Lower leg skin (tissue), 4 donors: ENCODE results near the gene DNAH8. TPM values are rescaled to one million over a fixed set of nuclear protein-coding genes. Genes with fewer than 3 reads are reported as not detected.

Source experiments
- DNase-seq, 2 donors: peaks; one replicate each; pipeline ENCODE4 v3.0.0-alpha.2; 2019; ENCODE audit warnings: low spot score in 2 of 2
- H3K4me3 ChIP-seq: fragments of 200-600 bp; sonication (generic); 2 replicates; pipeline ENCODE4 v1.5.1; 2017; ENCODE audit warnings: mild to moderate bottlenecking, low read depth; ENCODE audit not compliant: poor library complexity, severe bottlenecking
- CTCF ChIP-seq, 3 donors: fragments of 450-650 bp; IDR thresholded peaks; one replicate each; pipeline ENCODE4 v1.5.1; 2016; ENCODE audit warnings: antibody characterized with exemption in 3 of 3, mild to moderate bottlenecking in 3 of 3, moderate library complexity in 2 of 3
- POLR2A ChIP-seq, 2 donors: fragments of 450-650 bp; IDR thresholded peaks; one replicate each; pipeline ENCODE4 v1.6.1; 2016 to 2017; ENCODE audit warnings: antibody characterized with exemption in 2 of 2, mild to moderate bottlenecking in 1 of 2, moderate library complexity in 1 of 2
- WGBS, 2 donors: methylation state at CpG; one replicate each; pipeline ENCODE4 v1.1.5; 2018; 5-methylcytosine and 5-hydroxymethylcytosine counted together
- intact Hi-C: fragments of 100-400 bp; cut with DNase I; formaldehyde crosslinking; loops from one replicate; pipeline ENCODE4 v1.15.0; 2023; ENCODE audit warnings: low total_unique reads
- total RNA-seq, 4 donors: library from RNA; depleted of rRNA; stranded (reverse); fragments of >200 nt; gene quantifications; one replicate each; pipeline ENCODE4 v1.1.0, GENCODE V29; 2016

The DNAH8 gene
- total RNA-seq, 4 donors from 2014 or later = 0.02 to 0.19 (median 0.08) TPM

GRCh38 chr6:38975621-38976049 lies 260.5 kb downstream of the DNAH8 start:
- TF ChIP-seq CTCF (IDR thresholded peaks at IDR 0.05) (no peak), POLR2A (IDR thresholded peaks at IDR 0.05) (no peak)
- DNase-seq = no peak
- H3K4me3 ChIP-seq = no peak overlapping the region
- intact Hi-C loops = no loop called here
- 69 to 84% methylated on average over 2 of the region's 2 CpGs for WGBS, 2 donors

- no peak overlapping the region for H3K4me3 ChIP-seq
- 78 to 90% methylated on average over 3 of the region's 3 CpGs for WGBS, 2 donors
- no peak for TF ChIP-seq CTCF (IDR thresholded peaks at IDR 0.05)
- no peak for TF ChIP-seq POLR2A (IDR thresholded peaks at IDR 0.05)
- intact Hi-C loops = no loop called here
- DNase-seq = no peak
Observed at GRCh38 chr6:38976051-38976450, 260.9 kb downstream of the DNAH8 start.

- peak overlapping the region; percentile 2 for H3K4me3 ChIP-seq
- 36 to 46% methylated on average over 6 of the region's 6 CpGs for WGBS, 2 donors
- intact Hi-C loops = no loop called here
- DNase-seq = no peak
- TF ChIP-seq POLR2A (IDR thresholded peaks at IDR 0.05) (no peak), CTCF (IDR thresholded peaks at IDR 0.05) (no peak)
Observed at GRCh38 chr6:38976801-38977500, 261.8 kb downstream of the DNAH8 start.

- no peak overlapping the region for H3K4me3 ChIP-seq
- intact Hi-C loops = no loop called here
- no peak for TF ChIP-seq CTCF (IDR thresholded peaks at IDR 0.05)
- no peak for TF ChIP-seq POLR2A (IDR thresholded peaks at IDR 0.05)
- WGBS, 2 donors = 71 to 75% methylated on average over 3 of the region's 3 CpGs
- DNase-seq = no peak
Observed at GRCh38 chr6:38978139-38978704, 263.1 kb downstream of the DNAH8 start.

- no peak for TF ChIP-seq CTCF (IDR thresholded peaks at IDR 0.05)
- TF ChIP-seq POLR2A (IDR thresholded peaks at IDR 0.05) = no peak
- no peak overlapping the region for H3K4me3 ChIP-seq
- no peak for DNase-seq
- WGBS, 2 donors = 50 to 64% methylated on average over 2 of the region's 2 CpGs
- intact Hi-C loops = no loop called here
Observed at GRCh38 chr6:38982470-38982869, 267.4 kb downstream of the DNAH8 start.
